Esophagus mucosa (tissue), 1 donor: ENCODE data around the gene RALY. TPM values are rescaled to one million over a fixed set of nuclear protein-coding genes. Genes with fewer than 3 reads are reported as not detected.

Source experiments
- ATAC-seq: fragments of 200-7000 bp; cut with Tn5 transposase; one replicate; pipeline ENCODE4 v1.9.1; 2020
- total RNA-seq: library from RNA; stranded (reverse); gene quantifications from one replicate; pipeline ENCODE4 v1.2.4, GENCODE V29; 2023
- donor health status: DM: yes; HTN: yes; CAD: no.

The RALY gene
- total RNA-seq, 1 donor from 2014 or later = 82.6 TPM

DNA sequence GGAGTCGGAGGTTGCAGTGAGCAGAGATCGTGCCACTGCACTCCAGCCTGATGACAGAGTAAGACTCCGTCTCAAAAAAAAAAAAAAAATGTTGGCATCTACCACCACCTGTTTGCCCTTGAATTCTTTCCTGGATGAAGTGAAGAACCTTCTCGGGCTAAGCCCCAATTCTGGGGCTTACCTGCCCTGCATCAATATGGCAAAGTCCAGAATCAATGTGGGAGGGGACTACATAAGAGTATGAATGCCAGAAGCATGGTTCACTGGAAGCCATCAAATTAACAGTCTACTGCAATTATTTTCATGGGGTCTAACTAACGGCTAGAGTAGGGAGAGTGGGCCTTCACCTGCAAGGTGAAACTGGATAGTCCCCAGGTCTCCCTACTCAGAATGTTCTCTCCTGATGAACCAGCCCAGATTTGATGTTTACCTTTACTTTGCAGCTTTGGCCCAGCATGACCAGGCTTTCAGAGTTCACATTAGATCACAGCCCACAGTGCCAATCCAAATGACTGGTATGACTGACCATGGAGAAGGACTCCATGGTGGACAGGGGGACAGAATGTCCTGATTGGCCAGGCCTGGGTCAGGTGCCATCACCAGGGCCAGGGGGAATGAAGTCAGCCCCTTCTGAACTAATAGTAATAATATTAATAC is 7.0 kb upstream of the RALY start:
- no peak for ATAC-seq

GRCh38 chr20:33990075-33990474 is 3.6 kb upstream of the RALY start:
- ATAC-seq = no peak

DNA sequence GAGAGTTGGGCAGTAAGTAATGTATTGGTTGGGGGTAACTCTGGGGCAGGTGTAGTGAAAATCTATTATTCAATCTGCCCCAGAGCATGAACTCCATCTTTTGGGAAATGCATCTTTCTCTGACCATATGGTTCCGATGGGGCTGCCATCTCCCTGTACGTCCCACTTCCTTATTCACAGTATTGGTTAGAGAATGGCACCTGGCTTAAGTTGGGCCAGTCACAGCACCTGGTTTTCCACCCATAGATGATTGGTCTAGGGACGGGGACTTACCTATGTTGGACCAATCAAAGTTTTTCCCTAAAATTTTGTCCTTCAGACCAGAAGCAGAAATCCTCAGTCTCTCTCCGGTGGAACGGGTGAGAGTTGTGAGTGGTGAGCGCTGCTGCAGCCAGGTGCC is 2.2 kb upstream of the RALY start:
- no peak for ATAC-seq

- no peak for ATAC-seq
Measured at GRCh38 chr20:33992145-33992922, 1.4 kb upstream of the RALY start.

GRCh38 chr20:33992923-33993575 is 662 bp upstream of the RALY start:
- ATAC-seq = peak; percentile 96

DNA sequence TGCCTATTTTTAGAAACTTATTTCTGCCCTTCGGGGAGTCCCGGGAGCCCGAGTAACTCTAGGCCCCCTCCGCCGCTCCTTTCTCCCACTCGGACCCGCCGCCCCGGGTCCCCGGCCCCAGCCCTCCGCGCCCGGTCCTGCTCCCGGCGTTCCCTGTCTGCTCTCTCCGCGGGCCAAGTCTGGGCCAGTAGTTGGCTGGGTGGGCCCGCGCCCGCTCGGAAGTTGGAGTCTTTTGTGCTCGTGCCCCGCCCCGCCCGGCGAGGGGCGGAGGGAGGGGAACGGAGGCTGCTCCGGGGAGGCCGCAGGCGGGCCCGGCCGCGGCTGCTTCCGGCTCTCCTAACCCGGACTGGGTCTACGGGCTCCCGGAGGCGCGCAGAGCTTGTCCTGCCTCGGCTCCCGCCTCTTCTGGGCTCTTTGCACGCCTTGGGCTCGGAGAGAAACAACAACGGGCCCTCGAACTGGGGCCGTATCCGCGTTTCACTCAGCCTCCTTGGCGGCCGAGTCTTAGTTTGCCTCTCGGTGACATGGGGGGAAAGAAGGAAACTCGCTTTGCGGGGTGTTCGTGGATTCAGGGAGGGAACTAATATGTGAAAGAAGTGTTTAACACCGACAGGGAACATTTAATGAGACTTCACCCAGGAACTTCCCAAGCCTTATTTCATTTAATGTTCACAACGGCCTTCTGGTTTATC is 657 bp downstream of the RALY start:
- ATAC-seq = peak; percentile 53

DNA sequence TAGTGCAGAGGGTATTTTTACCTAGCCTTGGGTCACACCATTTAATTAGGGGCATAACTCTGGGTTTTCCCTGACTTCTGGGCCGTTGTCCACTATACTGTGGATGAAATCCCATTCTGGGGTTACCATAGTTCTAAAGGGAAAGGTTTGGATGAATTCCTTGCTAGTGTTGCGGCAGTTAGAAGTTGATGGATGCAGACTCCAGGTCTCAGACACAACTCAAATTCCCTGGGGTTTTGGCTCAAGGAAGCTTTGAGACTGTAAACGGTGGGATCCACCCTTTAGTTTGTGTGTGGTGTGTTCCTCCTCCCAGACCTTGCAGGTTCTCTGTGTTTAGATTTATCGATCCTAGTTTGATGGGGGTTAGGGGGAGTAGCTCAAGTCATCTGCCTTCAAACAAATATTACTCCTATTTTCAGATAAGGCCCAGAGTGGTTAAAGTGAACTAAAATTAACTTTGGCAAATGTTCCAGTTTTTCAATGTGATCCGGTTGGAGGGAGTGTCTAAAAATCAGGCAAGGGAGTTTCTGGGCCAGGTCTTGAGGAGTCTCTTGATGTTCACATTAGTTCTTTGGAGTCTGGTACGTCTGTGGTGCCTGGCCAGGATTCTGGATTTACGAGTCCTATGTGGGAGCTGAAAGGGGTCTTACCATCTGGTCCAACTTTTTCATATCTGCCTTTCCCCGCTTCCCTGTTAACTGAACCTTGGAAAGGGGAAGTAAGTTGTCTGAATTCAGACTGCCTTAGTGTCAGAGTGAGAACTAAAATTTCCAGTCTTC is 1.5 kb downstream of the RALY start:
- no peak for ATAC-seq

- no peak for ATAC-seq
Measured at GRCh38 chr20:33999025-33999649, 5.4 kb downstream of the RALY start.

DNA sequence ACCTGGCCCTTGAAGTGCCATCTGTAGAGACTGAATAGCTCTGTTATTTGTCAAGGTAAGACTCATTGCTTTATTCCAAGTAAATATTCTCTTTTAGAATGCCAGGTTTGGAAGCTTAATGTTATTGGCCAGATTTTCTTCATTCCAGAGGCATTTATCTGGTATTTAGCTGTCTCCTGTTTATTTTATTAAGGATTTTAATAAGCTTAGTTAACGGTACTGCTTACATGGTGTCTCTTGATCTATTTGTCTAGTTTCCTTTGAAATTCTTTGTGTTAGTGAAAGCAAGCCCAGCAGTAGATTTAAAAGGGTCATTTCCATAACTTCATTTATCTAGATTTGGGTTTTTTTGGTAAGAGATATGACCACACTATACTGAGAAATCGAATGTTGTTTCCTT is 7.7 kb downstream of the RALY start:
- no peak for ATAC-seq

GRCh38 chr20:34004227-34004626 is 10.5 kb downstream of the RALY start:
- no peak for ATAC-seq

- ATAC-seq = no peak
Measured at GRCh38 chr20:34004790-34005457, 11.2 kb downstream of the RALY start.

DNA sequence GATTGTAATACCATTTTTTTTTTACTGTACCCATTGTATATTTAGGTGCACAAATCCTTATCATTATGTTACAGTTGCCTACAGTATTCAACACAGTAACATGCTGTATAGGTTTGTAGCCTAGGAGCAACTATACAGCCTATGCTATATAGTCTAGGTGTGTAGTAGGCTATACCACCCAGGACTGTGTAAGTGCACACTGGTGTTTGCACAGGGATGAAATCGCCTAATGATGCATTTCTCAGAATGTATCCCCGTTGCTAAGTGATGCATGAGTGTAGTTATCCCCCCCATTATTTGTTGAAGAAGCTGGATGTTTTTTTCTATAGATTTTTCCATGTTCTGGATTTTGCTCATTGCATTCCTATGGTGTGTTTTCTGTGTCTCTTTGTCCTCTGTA is 12.9 kb downstream of the RALY start:
- ATAC-seq = no peak

DNA sequence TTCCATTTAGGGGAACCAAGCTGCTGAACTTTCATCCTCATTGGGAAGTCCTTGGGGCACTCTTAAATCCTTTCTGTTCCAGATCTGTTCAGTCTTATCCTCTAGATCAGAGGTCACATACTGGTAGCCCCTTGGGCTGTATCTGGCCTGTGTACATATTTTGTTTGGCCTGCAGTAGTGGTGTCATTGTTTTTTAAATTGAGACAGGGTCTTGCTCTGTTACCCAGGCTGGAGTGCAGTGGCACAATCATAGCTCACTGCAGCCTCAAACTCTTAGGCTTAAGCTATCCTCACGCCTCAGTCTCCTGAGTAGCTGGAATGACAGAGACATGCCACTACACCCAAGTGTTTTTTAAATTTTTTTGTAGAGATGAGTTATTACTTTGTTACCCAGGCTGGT is 14.8 kb downstream of the RALY start:
- no peak for ATAC-seq

- no peak for ATAC-seq
Measured at GRCh38 chr20:34010405-34010931, 16.8 kb downstream of the RALY start.

GRCh38 chr20:34011275-34011674 is 17.6 kb downstream of the RALY start:
- ATAC-seq = no peak

DNA sequence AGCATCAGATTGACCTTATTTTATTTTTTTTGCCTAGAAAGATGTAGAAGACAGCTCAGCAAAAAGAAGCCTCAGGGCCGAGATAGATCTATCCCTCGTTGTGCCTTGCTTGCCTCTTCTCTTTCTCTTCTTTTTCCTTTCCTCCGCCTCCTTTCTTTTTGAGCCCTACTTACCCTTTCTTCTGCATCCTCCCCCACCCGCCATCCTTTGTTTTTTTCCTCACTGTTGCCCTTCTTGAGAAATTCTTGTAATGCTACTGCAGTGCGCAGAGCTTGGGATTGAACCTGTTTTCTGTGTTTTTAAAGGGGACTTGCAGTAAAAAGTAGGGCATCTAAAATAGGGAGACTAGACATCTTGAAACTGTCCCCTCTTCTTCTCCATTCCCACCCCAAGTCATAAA is 18.6 kb downstream of the RALY start:
- no peak for ATAC-seq

GRCh38 chr20:34012735-34013134 is 19.0 kb downstream of the RALY start:
- no peak for ATAC-seq

- ATAC-seq = no peak
Measured at GRCh38 chr20:34013554-34013953, 19.8 kb downstream of the RALY start.

DNA sequence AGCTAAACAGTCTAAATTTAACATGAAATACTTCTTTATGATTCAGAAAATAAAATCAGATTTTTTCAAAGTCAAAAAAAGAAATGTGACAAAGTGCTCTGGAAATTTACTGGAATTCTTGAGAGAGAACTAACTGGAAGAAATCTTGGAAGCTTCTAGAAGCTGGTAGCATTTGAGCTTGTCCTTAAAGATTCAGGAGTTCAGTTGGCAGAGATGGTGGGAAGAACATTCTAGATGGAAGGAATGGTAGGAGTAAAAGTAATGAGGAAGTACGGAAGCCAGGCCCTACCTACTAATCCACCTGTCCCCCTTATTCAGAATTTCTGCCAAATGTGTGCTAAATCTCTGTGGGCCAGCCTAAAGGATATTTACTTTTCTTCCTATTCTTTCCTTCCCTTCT is 21.2 kb downstream of the RALY start:
- no peak for ATAC-seq

- ATAC-seq = no peak
Measured at GRCh38 chr20:34015401-34016335, 22.0 kb downstream of the RALY start.
